ENCODE data around the gene DIPK1B.

The DIPK1B gene

DNA sequence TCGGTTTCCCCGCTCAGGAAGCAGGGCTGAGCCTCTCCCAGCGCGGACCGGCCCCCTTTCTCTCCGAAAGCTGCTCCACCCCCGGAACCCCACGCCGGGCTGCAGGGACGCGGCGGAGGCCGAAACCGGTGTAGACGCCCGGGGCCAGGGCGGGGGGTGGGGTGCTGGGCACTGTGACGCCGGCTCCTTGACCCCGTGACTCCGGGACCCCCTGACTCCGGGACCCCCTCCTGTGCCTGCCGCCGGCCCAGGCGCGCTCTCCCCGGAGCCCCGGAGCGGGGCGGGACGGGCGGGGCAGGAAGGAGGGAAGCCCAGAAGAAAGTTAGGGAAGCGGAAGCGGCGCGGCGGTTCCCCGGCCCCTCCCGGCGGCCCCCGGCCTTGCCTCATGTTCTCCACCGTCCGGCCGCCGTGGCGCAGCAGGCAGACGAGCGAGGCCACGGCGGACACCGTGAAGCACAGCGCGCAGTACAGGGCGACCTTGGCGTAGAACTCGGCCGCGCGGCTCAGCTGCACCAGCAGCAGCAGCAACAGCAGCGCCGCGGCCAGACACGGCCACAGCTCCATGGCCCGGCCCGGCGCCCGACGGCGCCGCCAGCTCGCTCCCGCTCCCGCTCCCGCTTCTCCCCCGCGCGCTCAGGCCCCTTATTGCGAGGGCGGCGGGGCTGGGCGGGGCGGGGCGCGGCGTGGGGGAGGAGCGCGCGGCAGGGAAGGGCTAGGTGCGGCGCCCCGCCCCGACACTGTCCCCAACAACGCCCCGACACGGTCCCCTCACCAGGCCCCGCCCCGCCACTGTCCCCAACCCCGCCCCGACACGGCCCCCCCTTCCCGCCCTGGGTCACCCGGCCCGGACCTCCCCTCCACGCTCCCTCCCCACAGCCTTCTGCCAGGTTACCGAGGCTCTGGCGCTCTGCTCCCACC, 25.3 kb upstream of the DIPK1B start, which contains the start of gene AGPAT2:
Gene AGPAT2 (minus strand): TSS at position 664 of the 918 bp plus-strand sequence. CDS start 100 bp downstream, at position 564.
- DNase-seq = peak; percentile 62

DNA sequence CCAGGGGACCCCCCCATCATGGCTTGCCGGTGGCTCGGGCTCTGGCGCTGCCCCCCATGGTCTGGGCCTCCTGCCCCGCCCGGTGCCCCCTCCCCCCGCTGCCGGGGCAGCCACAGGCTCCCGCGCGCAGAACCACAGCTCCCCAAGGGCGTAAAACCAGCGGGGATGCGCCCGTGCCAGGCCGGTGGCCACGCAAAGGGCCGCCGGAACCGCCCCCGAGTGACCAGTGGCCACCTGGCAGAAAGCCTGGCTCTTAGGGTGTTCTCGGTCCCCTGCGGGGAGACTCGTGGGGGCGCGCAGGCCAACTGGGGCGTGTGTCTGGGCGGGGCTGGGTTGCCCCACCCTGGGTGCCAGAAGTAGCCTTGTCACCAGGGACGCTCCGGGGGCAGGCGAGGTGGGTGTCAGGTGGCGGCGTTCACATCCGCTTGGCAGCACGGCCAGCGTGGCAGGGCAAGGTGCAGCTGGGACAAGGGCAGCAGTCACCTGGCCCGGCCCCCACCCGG, 24.6 kb upstream of the DIPK1B start:
- no peak for DNase-seq

DNA sequence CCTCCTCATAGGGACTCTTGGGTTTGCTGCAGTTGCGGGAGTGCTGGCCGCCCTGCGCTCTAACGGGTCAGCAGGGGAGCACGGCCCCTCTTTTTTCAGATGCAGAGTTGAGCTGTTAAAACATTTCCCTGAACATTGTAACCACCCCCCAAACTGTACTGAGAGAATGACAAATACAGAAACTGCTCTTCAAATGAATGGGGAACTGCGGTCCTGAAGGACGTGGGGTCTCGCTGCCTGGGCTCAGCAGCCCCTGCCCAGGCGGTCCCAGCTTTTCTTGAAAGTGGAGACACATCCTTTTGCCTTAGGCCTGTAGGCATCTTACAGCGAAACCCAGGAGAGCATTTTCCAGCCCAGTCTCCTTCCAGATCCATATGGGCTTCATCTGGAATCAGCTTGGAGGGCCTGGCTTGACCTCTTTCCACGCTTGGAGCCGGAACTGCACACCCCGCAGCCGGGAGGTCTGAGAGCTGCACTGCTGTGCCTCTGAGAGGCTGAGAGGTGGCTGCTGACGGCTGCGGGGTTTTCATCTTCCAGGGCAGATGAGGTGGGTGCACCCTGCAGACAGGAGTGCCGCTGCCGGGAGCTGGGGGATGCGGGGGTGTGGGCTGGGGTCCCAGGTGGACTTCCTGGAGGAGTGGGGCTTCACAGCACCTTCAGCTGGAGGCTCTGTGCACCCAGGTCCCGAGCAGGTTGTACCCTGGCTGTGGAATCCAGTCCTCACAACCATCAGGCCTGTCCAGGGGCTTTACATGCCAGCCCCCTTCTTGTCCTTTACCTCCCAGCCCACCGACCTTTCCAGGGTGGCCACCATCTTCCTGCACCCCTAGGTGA, 23.9 kb upstream of the DIPK1B start:
- no peak for DNase-seq

DNA sequence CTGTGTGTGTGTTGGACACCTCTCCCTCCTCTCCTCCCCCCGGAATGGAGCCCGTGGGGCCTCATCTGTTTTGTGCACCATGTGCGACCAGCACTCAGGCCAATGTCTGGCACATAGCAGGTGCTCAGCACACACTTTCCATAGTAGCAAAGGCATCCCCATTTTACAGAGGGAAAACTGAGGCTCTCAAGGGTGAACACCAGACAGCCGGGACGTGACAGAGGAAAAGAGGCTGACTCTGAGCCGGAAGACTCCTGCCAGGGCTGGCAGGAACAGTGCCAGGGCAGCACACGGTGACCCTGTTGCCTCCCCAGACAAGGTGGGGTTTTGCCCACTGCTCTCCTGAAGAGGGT, 23.3 kb upstream of the DIPK1B start:
- no peak for DNase-seq

DNA sequence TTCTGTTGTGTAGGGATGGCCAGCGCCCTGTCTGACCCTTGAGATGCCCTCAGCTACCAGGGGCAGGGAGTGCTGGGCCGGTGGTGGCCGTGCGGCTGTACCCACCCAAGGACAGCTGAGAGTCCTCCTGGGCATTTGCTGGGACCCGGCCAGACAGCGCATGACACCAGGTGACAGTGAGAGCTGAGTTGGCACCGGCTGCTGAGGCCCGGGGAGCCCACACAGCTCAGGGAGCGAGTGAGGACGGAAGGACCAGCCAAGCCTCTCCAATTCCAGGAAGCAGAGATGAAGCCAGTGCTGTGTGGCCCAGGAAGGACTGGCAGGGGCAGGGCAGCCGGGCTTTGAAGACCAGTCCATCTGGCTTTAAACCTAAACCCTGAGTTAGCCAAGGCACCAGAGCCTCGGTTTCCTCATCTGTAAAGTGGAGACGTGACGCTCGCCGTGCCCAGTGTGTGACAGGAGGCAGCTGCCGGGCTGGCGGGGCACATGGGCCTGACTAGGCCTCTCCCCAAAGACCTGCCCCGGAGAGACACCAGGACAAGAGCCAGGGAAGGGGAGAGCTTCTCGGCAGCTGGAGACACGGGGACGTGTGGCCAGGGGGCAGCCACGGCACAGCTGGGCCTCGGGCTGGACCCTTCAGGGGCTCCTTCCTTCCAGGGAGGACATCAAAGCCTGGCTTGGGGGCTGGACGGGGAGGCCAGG, 22.1 kb upstream of the DIPK1B start:
- DNase-seq = peak; percentile 93

DNA sequence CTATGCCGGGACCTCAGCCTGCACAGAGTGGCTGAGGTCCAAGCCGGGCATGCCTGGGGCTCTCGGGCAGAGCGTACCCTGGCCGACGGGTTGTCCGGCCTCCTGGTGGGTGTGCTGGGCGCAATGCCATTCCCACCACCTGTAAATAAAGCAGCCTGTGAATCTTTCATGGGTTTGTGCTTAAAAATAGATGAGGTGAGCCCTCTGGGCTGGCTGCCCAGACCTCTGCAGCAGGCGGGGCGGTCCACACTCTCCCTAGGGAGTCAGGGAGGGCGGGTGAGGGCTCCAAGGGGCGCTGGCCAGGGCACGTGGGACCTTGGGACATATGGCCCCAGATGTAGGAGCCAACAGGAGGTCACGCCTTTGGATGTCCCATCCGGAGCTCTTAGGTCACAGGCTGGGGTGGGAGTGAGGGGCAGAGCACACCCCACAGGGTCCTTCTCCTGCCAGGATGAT, 21.5 kb upstream of the DIPK1B start:
- peak; percentile 56 for DNase-seq

DNA sequence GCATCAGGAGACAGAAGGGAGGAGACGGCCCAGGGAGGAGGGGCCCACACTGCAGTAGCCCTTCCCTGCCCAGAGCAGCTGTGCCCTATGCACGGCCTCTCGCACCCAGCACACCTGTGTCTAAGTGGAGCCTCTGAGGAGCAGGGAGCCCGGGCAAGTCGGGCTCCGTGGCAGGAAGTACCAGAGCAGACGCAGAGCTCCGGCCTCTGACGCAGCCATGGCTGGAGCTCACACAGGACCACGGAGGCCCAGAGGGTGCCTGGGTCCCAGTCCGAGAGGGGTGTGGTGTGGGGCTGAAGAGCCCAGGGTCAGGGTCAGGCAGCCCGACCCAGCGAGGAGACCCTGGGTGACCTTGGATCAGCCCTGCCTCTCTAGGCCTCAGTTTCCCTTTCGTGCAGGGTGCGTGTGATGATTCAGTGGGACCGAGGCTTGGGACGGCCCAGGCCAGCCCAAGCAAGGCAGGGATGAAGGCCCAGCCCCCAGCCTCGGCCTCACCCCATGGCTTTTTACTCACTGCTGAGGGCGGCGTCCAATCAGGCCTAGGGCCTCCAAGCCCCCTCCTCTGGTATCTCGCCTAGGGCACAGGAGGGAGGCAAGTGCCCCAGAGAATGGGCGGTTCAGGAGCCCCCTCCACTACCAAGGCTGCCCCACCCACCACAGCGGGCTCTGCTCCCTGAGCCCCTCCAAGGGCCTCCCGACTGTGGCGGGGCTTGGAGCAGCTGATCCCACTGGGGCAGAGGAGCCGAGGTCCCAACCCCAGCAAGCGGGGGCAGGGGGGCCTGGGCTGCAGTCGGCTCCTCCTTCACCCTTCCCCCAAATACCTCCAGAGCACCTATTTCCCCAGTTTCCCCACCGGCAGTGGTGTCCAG, 20.8 kb upstream of the DIPK1B start:
- peak; percentile 71 for DNase-seq

DNA sequence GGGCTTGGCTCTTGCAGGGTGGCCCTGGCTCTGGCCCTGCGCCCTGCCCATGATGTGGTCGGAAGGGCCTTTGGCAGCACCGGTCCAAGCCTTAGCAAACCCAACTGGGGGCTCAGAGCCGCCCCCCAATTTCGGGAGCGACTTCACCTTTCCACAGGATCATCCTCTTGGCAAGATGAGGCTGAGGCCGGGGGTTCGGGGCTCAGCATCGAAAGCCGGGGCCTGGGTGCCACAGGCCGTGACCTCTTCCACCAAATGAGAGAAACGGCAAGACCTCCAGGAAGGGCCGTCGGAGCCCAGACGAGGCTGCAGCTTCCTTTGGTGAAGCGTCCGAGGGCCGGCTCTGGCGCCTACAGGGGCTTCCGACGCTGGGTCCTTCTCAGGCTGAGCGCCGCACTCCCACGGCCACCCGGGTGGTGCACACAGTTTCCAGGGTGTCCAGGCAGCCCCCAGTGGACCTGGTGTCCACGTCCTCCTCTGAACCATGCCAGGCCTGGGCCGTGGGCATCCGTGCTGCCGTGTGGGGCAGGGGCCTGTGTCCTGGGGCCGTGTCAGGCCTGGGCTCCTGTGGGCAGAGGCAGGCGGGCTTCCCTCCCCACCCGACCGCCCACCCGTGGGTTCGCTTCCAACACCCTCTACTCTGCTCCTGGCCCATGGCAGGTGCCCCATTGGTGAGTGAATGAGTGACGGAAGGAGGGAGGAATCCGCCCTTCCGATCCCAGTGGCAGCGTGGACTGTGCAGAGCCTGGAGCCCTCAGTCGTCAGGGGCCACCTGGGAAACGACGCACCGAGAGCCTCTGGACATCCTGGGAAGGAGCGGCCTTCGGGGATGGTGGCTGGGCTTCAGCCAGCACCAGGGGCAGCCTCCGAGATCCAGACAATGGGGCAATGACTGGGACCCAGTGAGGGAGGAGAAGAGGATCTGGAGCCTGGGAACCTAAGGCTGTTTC, 19.9 kb upstream of the DIPK1B start:
- no peak for DNase-seq

DNA sequence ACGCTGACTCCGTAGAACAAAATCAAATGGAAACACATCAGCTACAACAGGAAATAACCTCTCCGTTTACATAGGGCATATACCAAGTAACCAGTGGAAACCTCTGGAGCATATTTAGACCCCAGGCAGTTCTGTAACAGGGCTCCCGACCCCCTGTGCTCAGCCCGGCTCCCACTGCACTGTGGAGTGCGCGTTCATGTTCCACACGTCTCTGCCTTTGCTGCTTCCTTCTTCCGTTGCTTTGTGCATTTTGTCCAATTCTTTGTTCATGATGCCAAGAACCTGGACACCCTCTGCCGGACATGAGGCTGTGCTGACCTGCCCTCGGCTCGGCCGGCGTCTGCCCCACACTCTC, 19.3 kb upstream of the DIPK1B start:
- DNase-seq = no peak

DNA sequence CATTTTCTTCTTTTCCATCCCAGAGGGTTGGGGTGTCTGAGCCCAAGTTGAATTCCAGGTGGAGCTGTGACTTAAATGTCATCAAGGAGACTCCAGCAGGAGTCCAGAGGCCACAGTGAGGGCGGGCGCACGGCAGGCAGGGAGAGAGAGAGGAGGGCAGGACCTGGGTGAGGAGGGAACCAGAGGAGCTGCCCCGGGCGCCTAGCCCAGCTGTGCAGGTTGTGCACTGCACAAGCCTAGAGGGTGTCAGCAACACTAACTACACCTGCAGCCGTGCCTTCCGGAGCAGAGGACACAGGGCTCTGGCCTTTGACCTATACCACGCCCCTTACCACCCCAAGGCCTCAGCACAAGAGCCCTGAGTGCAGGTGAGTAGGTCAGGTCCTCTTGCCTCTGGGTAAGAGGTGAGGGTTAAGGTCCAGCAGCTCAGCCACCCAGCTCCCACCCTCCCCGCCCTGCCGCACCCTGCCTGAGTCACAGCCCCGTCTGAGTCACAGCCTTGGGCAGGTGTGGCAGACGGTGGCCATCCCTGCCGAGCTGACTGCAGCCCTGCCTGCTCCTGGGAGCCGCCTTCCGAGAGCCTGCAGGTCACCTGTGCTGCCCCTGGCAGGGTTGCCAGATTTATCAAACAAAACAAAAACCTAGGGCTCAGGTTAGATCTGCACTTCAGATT, 18.7 kb upstream of the DIPK1B start:
- DNase-seq = peak; percentile 56

DNA sequence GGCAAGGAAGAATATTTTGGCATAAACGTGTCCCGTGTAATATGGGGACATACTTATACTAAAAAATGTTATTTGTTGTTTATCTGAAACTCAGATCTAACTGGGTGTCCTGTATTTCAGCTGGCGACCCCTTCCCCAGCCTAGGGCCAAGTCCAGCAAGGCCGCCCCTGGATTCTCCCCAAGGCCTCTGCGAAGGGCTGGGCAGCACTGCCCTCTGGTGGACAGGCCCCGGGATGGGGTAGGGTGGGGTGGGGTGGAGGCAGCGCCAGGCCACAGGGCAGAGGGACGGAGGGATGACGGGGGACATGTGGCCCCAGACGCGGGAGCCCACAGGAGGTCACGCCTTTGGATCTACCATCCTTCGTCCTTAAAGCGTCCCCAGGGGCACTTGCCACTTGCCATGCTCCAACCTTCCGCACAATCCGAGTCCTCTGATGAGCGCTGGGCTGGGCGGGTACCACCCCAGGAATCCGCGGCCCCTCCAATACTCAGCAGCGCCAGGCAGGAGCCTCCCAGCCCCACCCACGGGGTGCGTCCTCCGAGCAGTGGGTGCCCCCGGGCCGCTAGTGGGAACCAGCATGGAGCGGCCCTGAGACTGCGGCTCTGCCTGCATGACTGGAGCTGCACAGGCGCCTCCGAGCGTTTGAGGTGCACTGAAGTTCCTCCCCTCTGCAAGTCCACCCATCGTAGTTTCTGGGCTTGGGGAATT, 18.1 kb upstream of the DIPK1B start:
- DNase-seq = peak; percentile 61

DNA sequence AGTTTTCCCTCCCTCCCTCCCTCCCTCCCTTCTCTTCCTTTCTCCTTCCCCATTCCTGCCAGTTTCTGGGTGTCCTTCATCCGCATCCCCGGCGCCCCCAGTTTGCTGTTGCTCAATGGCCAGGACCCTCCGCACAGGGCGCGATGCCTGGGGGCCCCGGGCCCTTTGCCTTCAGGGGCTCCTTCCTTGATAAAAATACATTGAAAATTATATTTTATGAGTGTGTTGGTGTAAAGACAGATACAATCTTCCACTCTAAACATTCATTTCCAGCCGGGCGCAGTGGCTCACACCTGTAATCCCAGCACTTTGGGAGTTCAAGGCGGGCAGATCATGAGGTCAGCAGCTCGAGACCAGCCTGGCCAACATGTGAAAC, 17.5 kb upstream of the DIPK1B start:
- no peak for DNase-seq

DNA sequence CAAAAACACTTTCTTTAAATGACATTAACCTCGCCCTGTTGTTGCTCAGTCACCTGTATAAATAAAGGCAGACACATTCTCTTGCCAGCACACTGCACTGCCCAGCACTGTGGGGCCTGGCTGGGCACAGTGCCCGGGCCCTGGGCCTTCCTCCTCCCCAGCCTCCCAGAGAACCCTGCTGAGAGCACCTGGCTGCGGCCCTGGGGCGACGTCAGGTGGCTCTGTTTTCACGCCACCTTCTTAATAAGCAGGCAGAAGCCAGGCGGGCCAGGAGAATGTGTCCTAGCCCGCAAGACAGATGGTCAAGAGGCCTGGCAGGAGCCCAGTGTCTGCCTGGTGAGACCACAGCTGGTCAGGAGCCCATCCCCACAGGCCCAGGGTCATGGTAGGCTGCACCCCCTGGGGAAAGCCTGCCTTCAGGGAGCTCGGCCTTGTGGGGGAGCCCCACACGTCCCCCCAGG, 16.9 kb upstream of the DIPK1B start:
- peak; percentile 96 for DNase-seq

DNA sequence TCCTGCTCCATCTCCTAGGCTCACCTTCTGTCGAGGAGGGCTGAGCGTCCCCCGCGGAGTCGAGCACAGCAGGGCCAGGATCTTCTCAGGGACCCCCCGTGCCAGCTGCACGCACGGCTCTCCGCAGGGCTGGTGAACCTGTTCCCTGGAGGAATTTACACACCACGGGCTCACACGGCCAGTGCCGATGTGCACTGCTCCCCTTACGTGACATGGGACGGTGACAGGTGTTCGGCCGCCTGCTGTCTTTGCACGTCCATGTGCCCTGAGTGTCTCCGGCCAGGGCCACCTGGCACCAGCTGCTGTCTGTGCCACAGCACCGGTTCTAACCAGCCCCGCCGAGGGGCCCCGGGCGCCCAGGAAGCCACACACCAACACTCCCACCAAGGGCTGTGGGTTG, 16.4 kb upstream of the DIPK1B start:
- DNase-seq = peak; percentile 68

DNA sequence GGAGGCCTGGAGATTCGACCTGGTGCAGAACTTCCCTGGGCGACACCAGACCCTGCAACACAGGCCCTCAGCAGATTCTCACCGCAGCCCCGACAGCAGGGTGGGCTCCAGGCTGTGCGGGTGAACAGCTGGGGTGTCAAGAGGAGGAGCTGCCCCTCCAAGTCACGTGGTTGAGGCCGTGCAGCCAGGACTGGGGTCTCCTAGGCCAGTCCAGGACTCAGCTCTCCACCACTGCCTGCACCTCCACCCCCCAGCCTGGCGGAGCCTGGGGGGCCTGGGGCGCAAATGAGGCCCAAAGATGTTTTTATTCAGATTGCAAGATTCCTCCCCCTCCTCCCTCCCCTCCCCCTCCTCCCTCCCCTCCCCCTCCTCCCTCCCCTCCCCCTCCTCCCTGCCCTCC, 15.9 kb upstream of the DIPK1B start:
- DNase-seq = no peak

DNA sequence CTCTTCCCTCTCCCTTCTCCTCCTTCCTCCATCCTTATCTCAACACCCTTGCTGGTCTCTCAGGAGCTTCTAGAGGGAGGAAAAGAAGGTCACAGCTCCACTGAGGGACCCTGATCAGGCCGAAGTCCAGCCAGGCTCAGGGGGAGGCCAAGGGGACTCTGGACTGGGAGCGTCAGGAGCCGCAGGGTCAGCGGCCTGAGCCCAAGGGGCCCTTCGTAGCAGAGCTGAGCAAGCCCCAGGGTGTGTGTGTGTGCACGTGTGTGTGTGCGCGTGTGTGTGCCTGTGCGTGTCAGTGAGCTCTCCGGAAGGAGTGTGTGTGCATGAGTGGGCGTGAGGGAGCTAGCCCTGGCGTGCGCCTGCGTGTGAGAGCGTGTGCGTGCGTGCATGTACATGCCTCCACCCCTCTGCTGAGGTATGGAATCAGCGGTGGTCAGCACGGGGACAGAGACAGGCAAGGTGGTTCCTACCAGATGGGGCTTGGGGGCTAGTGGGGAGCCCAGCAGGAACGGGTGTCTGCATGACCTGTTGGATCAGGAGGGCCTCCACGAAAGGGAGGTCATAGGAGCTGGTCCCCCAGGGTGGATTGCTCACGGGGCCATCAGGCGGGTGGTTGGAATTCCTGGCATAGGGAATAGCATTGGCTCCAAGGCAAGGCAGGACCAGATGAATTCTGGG, 15.1 kb upstream of the DIPK1B start:
- no peak for DNase-seq

DNA sequence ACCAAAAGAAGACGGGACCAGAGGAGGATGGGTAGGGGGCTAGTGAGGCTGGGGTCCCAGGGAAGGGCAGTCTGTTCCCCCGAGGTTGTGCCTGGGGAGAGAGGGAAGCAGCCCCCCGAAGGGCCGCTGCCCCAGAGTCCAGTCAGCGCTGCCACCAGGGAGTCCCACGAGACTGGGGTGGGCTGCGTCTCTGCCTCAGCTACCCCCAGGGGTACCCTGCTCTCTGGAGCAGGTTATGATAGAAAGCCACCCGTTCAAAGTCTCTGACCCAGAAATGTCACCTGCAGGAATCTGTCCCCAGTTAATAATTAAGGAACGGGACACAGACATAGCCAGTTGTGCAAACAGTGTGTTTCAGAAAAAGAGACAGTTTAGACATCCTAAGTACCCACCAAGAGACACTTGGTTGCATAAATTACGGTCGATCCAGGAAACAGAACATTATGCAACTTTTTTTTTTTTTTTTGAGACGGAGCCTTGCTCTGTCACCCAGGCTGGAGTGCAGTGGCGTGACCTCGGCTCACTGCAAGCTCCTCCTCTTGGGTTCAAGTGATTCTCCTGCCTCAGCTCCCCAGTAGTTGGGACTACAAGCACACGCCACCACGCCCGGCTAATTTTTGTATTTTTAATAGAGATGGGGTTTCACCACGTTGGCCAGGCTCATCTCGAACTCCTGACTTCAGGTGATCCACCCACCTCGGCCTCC, 14.4 kb upstream of the DIPK1B start:
- no peak for DNase-seq

DNA sequence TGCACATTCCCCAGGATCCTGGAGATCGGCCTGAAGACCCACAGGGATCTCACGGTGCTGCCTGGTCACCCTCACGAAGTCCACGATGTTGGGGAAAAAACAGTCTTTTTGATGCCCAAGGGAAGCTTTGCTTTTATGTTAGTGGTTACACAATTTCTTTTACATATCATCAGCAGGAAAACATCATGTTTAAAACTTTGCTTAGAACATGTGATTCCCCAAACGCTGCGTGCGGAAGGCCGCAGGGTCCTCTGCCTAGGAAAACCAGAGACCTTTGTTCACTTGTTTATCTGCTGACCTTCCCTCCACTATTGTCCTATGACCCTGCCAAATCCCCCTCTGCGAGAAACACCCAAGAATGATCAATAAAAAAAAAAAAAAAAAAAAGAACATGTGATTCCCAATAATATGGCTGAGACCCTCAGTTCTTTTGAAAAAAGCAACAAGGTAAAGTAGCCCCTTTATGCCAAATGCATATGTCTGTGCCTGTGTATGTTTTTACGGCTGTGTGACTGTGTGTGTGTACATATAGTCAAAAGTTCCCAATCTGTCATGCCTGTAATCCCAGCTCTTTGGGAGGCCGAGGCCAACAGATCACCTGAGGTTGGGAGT, 13.6 kb upstream of the DIPK1B start:
- DNase-seq = no peak
